Measurements from ENCODE around the gene KRTAP27-1. TPM values are rescaled to one million over a fixed set of nuclear protein-coding genes. Genes with fewer than 3 reads are reported as not detected.

Gene KRTAP27-1
- polyA plus RNA-seq, 2 of the 4 experiments (the other 2 are of a cell fraction), result not detected

DNA sequence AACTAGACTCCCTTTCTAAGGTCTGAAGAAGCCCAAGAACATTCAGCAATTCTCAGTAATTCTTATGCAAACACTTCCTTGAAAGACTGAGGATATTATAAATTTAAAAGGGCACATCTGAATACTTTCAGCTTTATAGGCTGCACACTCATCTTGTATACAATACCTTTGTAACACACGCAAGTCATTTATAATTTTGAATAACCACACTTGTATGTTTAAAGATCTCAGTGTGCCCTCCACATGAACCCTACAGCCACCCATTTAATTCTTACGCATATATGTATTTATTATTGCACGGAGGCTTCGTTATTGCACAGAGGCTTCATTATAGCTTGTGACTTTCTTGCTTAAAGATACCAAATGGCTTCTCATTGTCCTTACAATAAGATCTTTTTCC lies 1.2 kb upstream of the KRTAP27-1 start (continued):
- TF ChIP-seq, protein P1, sequence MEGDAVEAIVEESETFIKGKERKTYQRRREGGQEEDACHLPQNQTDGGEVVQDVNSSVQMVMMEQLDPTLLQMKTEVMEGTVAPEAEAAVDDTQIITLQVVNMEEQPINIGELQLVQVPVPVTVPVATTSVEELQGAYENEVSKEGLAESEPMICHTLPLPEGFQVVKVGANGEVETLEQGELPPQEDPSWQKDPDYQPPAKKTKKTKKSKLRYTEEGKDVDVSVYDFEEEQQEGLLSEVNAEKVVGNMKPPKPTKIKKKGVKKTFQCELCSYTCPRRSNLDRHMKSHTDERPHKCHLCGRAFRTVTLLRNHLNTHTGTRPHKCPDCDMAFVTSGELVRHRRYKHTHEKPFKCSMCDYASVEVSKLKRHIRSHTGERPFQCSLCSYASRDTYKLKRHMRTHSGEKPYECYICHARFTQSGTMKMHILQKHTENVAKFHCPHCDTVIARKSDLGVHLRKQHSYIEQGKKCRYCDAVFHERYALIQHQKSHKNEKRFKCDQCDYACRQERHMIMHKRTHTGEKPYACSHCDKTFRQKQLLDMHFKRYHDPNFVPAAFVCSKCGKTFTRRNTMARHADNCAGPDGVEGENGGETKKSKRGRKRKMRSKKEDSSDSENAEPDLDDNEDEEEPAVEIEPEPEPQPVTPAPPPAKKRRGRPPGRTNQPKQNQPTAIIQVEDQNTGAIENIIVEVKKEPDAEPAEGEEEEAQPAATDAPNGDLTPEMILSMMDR (IDR thresholded peaks at IDR 0.05), result no peak
- TF ChIP-seq EHF (CRISPR knock-in tag; IDR thresholded peaks at IDR 0.05) (no peak), TP53 (CRISPR knock-in tag; IDR thresholded peaks at IDR 0.05) (no peak)

DNA sequence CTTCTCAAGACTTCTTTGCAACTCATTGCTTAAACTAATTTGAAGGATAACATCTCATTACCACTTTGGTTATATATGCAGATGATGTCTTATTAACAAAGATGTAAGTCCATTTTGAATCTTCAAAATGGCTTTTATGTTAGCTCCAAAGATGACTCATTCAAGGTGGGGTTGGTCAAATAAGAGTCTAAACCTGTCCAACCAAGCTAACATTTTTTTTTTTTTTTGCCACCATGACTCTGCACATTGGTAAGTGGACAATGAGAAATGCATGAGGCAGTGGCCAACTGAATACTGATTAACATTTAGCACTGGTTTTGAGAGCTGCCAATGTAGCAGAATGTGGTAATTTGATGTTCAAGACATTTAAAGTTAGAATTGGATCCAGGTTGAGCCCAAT lies 278 bp upstream of the KRTAP27-1 start:
- no peak overlapping the region for H3K4me3 ChIP-seq
- H3K9me3 ChIP-seq, result no peaks in the 10 kb centered on the region
- ChIA-PET POLR2A (no interaction called here), CTCF (no interaction called here)
- ATAC-seq, result no peak
- no peak overlapping the region for H3K27ac ChIP-seq
- no peaks in the 10 kb centered on the region for H3K4me1 ChIP-seq
- no peak for DNase-seq (ENCODE audit: low read depth in 1 of 2, low spot score in 1 of 2)
- H3K4me2 ChIP-seq, result no peak overlapping the region
- TF ChIP-seq SMC3 (IDR thresholded peaks at IDR 0.05), result no peak
- no peak for TF ChIP-seq NR3C1 (IDR thresholded peaks at IDR 0.05)
- no peak for TF ChIP-seq HOXB5 (CRISPR knock-in tag; IDR thresholded peaks at IDR 0.05)
- no peak for TF ChIP-seq JUNB (IDR thresholded peaks at IDR 0.05)
- TF ChIP-seq CHD2 (IDR thresholded peaks at IDR 0.05; ENCODE audit: low read length, partially characterized antibody), result no peak
- no peak for TF ChIP-seq NFE2L2 (conservative IDR thresholded peaks at IDR 0.05; ENCODE audit: low read length)
- no peak for TF ChIP-seq CHD4 (IDR thresholded peaks at IDR 0.05; ENCODE audit: borderline replicate concordance)
- TF ChIP-seq RFX5 (IDR thresholded peaks at IDR 0.05), result no peak
- no peak for TF ChIP-seq EHF (CRISPR knock-in tag; IDR thresholded peaks at IDR 0.05)
- no peak for TF ChIP-seq CEBPB (IDR thresholded peaks at IDR 0.05)
- TF ChIP-seq, protein P2, sequence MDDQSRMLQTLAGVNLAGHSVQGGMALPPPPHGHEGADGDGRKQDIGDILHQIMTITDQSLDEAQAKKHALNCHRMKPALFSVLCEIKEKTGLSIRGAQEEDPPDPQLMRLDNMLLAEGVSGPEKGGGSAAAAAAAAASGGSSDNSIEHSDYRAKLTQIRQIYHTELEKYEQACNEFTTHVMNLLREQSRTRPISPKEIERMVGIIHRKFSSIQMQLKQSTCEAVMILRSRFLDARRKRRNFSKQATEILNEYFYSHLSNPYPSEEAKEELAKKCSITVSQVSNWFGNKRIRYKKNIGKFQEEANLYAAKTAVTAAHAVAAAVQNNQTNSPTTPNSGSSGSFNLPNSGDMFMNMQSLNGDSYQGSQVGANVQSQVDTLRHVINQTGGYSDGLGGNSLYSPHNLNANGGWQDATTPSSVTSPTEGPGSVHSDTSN (IDR thresholded peaks at IDR 0.05), result no peak
- no peak for TF ChIP-seq TFCP2L1 (CRISPR knock-in tag; IDR thresholded peaks at IDR 0.05)
- TF ChIP-seq RAD21 (conservative IDR thresholded peaks at IDR 0.05 in 1 of 2, IDR thresholded peaks at IDR 0.05 in 1 of 2), result no peak
- TF ChIP-seq TP53 (CRISPR knock-in tag; IDR thresholded peaks at IDR 0.05), result no peak
- TF ChIP-seq, protein P3, sequence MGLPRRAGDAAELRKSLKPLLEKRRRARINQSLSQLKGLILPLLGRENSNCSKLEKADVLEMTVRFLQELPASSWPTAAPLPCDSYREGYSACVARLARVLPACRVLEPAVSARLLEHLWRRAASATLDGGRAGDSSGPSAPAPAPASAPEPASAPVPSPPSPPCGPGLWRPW (IDR thresholded peaks at IDR 0.05), result no peak
- no peak for TF ChIP-seq RNF2 (IDR thresholded peaks at IDR 0.05; ENCODE audit: borderline replicate concordance, low read depth)
- TF ChIP-seq, protein P4, sequence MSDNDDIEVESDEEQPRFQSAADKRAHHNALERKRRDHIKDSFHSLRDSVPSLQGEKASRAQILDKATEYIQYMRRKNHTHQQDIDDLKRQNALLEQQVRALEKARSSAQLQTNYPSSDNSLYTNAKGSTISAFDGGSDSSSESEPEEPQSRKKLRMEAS (IDR thresholded peaks at IDR 0.05), result no peak
- no peak for TF ChIP-seq ZNF302 (CRISPR knock-in tag; IDR thresholded peaks at IDR 0.05)
- FAIRE-seq, result no peak

DNA sequence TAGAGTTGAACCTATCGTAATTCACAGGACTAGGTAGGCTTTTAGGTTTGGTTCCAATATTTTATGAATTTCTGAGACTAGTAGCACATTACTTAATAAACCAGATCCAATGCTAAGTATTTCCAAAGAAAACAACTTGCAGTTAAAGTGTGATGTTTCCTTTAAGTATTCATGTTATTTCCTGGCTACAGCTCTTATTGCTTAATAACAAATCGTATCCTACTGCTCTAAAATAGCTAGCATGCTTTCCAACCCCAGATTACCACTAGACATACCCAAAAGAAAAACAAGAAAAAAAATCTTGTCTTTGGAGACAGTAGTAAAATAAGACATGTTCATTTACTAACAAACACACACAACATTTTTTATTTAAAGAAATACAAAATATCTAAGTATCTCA lies 898 bp downstream of the KRTAP27-1 start:
- no peak for DNase-seq (ENCODE audit: low read depth in 1 of 2, low spot score in 1 of 2)
- POLR2A ChIA-PET, result no interaction called here

More for the DNA sequence above, 898 bp downstream of the KRTAP27-1 start:
- FAIRE-seq, result no peak
- H3K4me1 ChIP-seq, result no peaks in the 10 kb centered on the region
- no peak for ATAC-seq
- H3K27ac ChIP-seq, result no peak overlapping the region
- no peak overlapping the region for H3K4me2 ChIP-seq
- CTCF ChIA-PET, result no interaction called here
- H3K4me3 ChIP-seq, result no peak overlapping the region
- WGBS (ENCODE audit: missing lambda C conversion rate), result 8% methylated on average over 2 of the region's 2 CpGs
- no peaks in the 10 kb centered on the region for H3K9me3 ChIP-seq
- TF ChIP-seq ZSCAN20 (CRISPR knock-in tag; IDR thresholded peaks at IDR 0.05), result no peak
- no peak for TF ChIP-seq NFE2L2 (conservative IDR thresholded peaks at IDR 0.05; ENCODE audit: low read length)
- TF ChIP-seq RFX5 (IDR thresholded peaks at IDR 0.05), result no peak
- TF ChIP-seq BHLHE40 (IDR thresholded peaks at IDR 0.05; ENCODE audit: low read depth, low read length), result no peak
- no peak for TF ChIP-seq EHMT2 (IDR thresholded peaks at IDR 0.05; ENCODE audit: low read depth)
- TF ChIP-seq CBX8 (IDR thresholded peaks at IDR 0.05), result no peak
- TF ChIP-seq, protein P1 (IDR thresholded peaks at IDR 0.05), result no peak
- TF ChIP-seq GATA3 (IDR thresholded peaks at IDR 0.05; ENCODE audit: borderline replicate concordance), result no peak
- no peak for TF ChIP-seq FOXS1 (CRISPR knock-in tag; IDR thresholded peaks at IDR 0.05)
- no peak for TF ChIP-seq HOXB13 (CRISPR knock-in tag; IDR thresholded peaks at IDR 0.05; ENCODE audit: low read depth)
- TF ChIP-seq, protein P5, sequence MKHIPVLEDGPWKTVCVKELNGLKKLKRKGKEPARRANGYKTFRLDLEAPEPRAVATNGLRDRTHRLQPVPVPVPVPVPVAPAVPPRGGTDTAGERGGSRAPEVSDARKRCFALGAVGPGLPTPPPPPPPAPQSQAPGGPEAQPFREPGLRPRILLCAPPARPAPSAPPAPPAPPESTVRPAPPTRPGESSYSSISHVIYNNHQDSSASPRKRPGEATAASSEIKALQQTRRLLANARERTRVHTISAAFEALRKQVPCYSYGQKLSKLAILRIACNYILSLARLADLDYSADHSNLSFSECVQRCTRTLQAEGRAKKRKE (CRISPR knock-in tag; IDR thresholded peaks at IDR 0.05; ENCODE audit: low read depth), result no peak
- no peak for TF ChIP-seq RARB (CRISPR knock-in tag; IDR thresholded peaks at IDR 0.05)
- no peak for TF ChIP-seq HOXB5 (CRISPR knock-in tag; IDR thresholded peaks at IDR 0.05)
- no peak for TF ChIP-seq CEBPB (IDR thresholded peaks at IDR 0.05)
- TF ChIP-seq TP53 (CRISPR knock-in tag; IDR thresholded peaks at IDR 0.05), result no peak
- TF ChIP-seq EP300 (IDR thresholded peaks at IDR 0.05), result no peak
- no peak for TF ChIP-seq RNF2 (IDR thresholded peaks at IDR 0.05; ENCODE audit: borderline replicate concordance, low read depth)
- TF ChIP-seq PHF8 (IDR thresholded peaks at IDR 0.05; ENCODE audit: borderline replicate concordance, low read depth), result no peak
- no peak for TF ChIP-seq KDM1A (IDR thresholded peaks at IDR 0.05; ENCODE audit: low read depth)

Data from A549 (cell line).